ENCODE data around the gene ANO7. TPM values are rescaled to one million over a fixed set of nuclear protein-coding genes. Genes with fewer than 3 reads are reported as not detected.

ANO7 gene
- total and polyA plus RNA-seq, 2 of the 13 experiments (the other 11 are each of a cell fraction or from before 2014, with no cell fraction given): 4.1 to 4.9 TPM

DNA sequence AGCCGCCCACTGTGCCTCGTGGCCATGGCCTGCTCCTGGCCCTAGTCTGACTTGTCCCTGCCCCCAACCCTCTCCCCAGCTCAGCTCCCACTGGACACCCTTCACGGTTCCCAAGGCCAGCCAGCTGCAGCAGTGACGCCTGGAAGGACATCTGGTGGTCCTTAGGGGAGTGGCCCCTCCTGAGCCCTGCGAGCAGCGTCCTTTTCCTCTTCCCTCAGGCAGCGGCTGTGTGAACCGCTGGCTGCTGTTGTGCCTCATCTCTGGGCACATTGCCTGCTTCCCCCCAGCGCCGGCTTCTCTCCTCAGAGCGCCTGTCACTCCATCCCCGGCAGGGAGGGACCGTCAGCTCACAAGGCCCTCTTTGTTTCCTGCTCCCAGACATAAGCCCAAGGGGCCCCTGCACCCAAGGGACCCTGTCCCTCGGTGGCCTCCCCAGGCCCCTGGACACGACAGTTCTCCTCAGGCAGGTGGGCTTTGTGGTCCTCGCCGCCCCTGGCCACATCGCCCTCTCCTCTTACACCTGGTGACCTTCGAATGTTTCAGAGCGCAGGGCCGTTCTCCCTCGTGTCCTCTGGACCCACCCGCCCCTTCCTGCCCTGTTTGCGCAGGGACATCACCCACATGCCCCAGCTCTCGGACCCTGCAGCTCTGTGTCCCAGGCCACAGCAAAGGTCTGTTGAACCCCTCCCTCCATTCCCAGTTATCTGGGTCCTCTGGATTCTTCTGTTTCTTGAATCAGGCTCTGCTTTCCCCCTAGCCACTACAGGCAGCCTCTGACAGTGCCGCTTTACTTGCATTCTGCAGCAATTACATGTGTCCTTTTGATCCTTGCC is 35.8 kb downstream of the ANO7 start (continued):
- TF ChIP-seq, protein P1, sequence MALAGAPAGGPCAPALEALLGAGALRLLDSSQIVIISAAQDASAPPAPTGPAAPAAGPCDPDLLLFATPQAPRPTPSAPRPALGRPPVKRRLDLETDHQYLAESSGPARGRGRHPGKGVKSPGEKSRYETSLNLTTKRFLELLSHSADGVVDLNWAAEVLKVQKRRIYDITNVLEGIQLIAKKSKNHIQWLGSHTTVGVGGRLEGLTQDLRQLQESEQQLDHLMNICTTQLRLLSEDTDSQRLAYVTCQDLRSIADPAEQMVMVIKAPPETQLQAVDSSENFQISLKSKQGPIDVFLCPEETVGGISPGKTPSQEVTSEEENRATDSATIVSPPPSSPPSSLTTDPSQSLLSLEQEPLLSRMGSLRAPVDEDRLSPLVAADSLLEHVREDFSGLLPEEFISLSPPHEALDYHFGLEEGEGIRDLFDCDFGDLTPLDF (CRISPR knock-in tag; IDR thresholded peaks at IDR 0.05): no peak
- TF ChIP-seq ZNF883 (CRISPR knock-in tag; IDR thresholded peaks at IDR 0.05; ENCODE audit: not compliant biosample characterization) (peak; percentile 45), ZSCAN25 (CRISPR knock-in tag; IDR thresholded peaks at IDR 0.05) (peak; percentile 66), BCL6 (CRISPR knock-in tag; IDR thresholded peaks at IDR 0.05) (0 out of 2 replicates have a peak, but pooled peaks have one; percentile 38), CBFB (CRISPR knock-in tag; IDR thresholded peaks at IDR 0.05) (peak; percentile 21; the same call in 1 of the 2 replicates)
- TF ChIP-seq, protein P2, sequence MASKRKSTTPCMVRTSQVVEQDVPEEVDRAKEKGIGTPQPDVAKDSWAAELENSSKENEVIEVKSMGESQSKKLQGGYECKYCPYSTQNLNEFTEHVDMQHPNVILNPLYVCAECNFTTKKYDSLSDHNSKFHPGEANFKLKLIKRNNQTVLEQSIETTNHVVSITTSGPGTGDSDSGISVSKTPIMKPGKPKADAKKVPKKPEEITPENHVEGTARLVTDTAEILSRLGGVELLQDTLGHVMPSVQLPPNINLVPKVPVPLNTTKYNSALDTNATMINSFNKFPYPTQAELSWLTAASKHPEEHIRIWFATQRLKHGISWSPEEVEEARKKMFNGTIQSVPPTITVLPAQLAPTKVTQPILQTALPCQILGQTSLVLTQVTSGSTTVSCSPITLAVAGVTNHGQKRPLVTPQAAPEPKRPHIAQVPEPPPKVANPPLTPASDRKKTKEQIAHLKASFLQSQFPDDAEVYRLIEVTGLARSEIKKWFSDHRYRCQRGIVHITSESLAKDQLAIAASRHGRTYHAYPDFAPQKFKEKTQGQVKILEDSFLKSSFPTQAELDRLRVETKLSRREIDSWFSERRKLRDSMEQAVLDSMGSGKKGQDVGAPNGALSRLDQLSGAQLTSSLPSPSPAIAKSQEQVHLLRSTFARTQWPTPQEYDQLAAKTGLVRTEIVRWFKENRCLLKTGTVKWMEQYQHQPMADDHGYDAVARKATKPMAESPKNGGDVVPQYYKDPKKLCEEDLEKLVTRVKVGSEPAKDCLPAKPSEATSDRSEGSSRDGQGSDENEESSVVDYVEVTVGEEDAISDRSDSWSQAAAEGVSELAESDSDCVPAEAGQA (IDR thresholded peaks at IDR 0.05; ENCODE audit: low read depth): no peak; the same call in 1 of the 2 replicates
- TF ChIP-seq, protein P2 (CRISPR knock-in tag; IDR thresholded peaks at IDR 0.05; ENCODE audit: borderline replicate concordance): no peak
- TF ChIP-seq, protein P3, sequence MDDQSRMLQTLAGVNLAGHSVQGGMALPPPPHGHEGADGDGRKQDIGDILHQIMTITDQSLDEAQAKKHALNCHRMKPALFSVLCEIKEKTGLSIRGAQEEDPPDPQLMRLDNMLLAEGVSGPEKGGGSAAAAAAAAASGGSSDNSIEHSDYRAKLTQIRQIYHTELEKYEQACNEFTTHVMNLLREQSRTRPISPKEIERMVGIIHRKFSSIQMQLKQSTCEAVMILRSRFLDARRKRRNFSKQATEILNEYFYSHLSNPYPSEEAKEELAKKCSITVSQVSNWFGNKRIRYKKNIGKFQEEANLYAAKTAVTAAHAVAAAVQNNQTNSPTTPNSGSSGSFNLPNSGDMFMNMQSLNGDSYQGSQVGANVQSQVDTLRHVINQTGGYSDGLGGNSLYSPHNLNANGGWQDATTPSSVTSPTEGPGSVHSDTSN (CRISPR knock-in tag; IDR thresholded peaks at IDR 0.05; ENCODE audit: borderline replicate concordance): no peak
- TF ChIP-seq, protein P4, sequence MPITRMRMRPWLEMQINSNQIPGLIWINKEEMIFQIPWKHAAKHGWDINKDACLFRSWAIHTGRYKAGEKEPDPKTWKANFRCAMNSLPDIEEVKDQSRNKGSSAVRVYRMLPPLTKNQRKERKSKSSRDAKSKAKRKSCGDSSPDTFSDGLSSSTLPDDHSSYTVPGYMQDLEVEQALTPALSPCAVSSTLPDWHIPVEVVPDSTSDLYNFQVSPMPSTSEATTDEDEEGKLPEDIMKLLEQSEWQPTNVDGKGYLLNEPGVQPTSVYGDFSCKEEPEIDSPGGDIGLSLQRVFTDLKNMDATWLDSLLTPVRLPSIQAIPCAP (CRISPR knock-in tag; IDR thresholded peaks at IDR 0.05; ENCODE audit: low read depth): no peak
